GM12874 (cell line): ENCODE results near the gene SLC44A1.
A peak's percentile ranks its signal among the peaks of the same experiment; 100 is the strongest.

Experiments used
- TF ChIP-seq, protein P1 (sequence below): IDR thresholded peaks from 2 replicates; pipeline ENCODE4 v1.5.1; 2011; ENCODE audit warnings: low read depth, mild to moderate bottlenecking, control low read depth, low read length, moderate library complexity; ENCODE audit not compliant: insufficient read depth

Gene SLC44A1

DNA sequence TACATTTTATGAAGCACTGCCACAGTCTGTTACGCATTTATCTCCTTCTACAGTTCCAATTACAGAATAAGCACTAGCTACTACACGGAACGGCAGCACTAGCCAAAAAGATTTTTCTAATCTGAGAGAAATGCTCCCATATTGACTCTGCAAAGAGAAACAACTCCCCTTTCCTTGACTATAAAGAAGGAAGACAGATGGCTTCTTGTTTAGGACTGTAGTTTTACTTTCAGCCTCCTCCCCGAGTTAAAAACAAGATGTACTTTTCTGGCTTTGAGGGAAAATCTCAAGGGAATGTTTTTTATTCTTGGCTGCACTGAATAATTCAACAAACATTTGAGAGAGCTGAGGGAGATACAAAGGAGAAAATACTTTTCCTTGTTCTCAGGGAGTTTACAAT is 1.9 kb upstream of the SLC44A1 start:
- TF ChIP-seq, protein P1, sequence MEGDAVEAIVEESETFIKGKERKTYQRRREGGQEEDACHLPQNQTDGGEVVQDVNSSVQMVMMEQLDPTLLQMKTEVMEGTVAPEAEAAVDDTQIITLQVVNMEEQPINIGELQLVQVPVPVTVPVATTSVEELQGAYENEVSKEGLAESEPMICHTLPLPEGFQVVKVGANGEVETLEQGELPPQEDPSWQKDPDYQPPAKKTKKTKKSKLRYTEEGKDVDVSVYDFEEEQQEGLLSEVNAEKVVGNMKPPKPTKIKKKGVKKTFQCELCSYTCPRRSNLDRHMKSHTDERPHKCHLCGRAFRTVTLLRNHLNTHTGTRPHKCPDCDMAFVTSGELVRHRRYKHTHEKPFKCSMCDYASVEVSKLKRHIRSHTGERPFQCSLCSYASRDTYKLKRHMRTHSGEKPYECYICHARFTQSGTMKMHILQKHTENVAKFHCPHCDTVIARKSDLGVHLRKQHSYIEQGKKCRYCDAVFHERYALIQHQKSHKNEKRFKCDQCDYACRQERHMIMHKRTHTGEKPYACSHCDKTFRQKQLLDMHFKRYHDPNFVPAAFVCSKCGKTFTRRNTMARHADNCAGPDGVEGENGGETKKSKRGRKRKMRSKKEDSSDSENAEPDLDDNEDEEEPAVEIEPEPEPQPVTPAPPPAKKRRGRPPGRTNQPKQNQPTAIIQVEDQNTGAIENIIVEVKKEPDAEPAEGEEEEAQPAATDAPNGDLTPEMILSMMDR: no peak

DNA sequence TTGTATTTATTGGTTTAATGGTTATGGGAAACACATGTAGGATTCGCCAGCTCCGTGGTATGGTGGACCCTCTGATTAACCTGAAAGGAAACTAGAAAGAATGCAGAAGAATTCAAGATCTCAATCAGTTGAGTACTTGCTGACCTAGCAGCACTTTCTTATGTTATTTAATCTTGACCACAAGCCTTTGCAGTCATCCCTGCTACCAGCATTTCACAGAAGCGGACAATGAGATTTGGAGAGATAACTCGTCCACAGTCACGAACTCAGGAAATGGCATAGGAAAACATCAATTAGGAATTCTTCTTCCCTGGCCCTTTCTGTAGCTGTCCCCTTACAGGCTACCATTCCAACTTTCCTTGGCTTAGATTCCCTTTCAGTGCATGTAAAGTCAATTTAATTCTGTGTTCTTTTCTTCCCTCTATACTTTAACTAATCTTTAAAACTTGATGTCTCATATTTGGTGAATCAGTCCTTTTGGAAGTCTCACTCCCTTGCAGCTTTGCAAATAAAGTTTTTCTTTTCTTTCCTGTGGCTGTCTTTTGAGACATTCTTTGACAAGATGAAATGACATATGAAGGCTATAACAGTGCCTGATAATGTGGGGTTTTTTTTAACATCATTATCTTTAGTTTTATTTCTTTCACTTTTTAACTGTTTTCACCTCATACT is 1.3 kb upstream of the SLC44A1 start:
- TF ChIP-seq, protein P1: no peak

DNA sequence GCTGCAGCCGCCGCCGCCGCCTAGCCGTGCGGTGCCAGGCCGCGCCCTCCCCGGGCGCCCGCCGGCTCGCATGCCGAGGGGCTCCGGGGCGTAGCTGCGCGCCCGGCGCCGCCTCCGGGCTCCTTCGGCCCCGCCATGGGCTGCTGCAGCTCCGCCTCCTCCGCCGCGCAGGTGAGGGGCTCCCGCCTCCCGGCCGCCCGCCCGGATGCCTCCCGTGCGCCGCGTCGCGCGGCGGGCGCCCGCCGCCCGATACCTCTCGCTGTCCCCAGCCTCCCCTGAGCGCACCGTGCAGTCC is 230 bp downstream of the SLC44A1 start:
- TF ChIP-seq, protein P1: no peak

DNA sequence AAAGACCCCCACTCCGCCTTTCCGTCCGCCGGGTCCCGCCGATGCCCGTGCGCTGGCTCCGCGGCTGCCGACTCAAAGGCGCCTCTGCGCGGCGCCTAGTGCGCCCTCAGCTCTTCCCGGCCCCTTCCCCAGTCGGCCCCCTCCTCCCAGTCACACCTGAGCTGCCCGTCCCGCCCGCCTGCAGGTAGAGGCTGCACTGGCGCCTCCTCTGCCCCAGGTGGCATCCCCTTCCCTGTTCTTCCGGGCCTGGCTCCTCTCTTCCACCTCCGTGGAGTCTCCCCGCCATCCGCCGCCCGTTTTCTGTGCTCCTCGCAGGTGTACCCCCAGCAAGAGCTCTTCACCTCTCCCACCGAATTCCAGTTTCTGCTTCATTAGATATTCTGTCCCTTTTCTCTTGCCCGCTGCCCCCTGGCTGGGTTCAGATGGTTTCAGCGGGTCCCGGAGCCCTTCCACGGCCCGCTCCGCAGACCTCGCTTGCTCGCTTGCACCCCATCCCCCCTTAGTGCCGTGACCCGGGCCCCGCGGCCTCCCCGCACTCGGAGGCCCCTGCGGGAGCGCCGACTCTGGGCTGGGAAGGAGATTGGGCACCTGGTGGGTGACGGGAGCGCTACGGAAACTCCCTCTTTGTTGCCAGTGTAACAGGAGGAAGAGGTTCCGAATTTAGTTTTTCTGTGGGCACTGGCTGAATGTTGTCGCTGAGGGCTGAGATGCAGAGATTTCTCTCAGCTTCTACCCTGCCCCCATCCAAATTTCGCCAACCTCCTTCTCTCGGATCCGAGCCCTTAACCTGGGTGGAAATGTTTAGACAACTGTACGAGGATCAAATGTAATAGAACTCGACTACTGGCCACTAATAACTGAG is 809 bp downstream of the SLC44A1 start:
- TF ChIP-seq, protein P1: peak; percentile 26

DNA sequence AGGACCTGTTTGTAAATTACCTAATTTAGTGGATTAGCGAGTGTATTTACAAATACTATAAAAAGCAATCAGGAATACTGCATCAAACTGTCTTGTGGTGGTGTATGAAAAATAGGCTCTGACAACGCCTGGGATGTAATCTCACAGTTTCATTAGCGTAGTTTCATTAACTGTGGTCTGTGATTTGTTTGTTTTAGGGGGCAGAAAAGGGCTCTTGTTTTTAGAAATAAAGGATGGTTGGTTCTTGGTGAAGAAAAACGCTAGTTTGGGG is 1.4 kb downstream of the SLC44A1 start:
- TF ChIP-seq, protein P1: no peak

DNA sequence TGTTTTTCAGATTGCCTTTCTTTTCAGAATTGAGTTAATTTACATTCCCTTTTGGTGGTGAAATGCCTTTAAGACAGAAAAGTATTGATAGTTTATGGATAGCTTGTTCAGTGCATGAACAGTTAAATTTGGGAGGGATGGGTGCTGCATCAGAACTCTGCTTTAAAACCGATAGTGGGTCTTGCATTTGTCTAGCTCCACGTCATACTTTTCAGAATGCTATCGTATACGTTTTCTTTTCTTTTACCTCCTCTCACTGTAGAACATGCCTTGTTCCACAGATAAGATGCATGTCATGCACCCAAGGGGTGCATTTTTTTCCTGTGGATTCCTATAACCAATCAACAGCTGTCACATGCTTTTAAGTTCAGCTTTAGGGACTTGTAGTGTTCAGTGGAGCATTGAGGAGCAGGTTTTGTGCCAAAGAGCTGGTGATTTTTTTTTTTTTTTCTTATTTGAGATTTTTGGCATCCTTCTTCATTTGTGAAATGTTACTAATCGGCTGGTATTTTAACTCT is 2.3 kb downstream of the SLC44A1 start:
- TF ChIP-seq, protein P1: no peak

DNA sequence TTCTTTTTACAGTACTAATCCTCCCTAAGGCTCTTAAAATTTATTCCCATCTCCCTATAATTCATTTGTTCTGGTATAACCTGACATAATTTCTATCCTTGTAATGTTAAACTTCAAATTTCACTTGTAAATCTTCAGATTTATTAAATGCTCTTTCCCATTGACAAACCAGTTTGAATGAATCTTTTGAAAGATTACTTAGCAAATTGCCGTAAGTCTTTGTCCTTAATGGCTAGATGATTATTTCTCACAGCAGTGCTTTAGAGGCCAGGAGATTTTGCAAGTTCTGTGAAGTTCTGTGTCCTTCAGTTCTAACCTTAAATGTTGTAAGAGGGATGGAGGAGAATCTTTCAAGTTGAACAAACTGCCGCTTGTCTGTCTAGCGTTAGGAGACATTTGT is 4.2 kb downstream of the SLC44A1 start:
- TF ChIP-seq, protein P1: no peak
